Activated CD4-positive, CD25-positive, alpha-beta regulatory T cell treated with anti-CD3 and anti-CD28 coated beads, Interleukin-2, amount 50 U/mL, for 24 hours (primary cell): ENCODE results near the gene CCNE1.
A peak's percentile ranks its signal among the peaks of the same experiment; 100 is the strongest.
"Not testable (repeated sequence)": the region's sequence is repeated elsewhere in the genome, so short reads cannot be mapped to it uniquely, and the experiment has no call there.

Experiments used
- ATAC-seq, 2 donors: fragments of 150-1000 bp; cut with Tn5 transposase; one replicate each; pipeline ENCODE4 v1.10.0; 2021; ENCODE audit warnings: mild to moderate bottlenecking in 1 of 2, moderate library complexity in 1 of 2

The CCNE1 gene

DNA sequence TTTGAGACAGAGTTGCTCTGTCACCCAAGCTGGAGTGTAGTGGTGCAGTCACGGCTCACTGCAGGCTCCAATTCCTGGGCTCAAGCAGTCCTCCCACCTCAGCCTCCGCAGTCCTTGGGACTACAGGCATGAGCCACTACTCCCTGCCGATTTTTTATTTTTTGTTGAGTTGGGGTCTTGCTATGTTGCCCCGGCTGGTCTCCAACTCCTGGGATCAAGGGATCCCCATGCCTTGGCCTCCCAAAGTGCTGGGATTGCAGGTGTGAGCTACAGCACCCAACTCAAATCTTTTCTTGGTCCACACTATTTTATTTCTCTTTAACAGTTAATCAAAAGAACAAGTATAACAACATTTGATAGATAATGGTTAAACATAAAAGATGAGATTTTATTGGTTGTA lies 7.5 kb downstream of the CCNE1 start:
- ATAC-seq: no peak

DNA sequence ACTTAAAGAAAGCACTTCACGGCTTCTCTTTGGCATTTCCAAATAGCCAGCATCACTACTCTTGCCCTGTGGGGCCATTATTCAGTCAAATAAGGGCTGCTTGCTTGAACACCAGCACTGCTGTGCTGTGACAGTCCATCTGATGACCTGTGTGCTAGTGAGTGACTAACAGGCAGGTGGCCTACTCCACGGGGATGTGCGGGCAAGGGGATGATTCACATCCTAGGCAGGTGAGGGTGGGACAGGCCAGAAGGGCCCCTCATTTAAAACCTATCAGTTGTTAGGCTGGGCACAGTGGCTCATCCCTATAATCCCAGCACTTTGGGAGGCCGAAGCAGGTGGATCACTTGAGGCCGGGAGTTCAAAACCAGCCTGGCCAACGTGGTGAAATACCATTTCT lies 8.2 kb downstream of the CCNE1 start:
- no peak for ATAC-seq

DNA sequence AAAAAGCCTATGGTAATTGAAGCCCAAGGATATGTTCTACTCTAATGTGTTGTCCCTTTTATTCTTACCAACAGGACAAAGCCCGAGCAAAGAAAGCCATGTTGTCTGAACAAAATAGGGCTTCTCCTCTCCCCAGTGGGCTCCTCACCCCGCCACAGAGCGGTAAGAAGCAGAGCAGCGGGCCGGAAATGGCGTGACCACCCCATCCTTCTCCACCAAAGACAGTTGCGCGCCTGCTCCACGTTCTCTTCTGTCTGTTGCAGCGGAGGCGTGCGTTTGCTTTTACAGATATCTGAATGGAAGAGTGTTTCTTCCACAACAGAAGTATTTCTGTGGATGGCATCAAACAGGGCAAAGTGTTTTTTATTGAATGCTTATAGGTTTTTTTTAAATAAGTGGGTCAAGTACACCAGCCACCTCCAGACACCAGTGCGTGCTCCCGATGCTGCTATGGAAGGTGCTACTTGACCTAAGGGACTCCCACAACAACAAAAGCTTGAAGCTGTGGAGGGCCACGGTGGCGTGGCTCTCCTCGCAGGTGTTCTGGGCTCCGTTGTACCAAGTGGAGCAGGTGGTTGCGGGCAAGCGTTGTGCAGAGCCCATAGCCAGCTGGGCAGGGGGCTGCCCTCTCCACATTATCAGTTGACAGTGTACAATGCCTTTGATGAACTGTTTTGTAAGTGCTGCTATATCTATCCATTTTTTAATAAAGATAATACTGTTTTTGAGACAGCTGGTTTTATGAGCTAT lies 12.0 kb downstream of the CCNE1 start:
- no peak for ATAC-seq

- not testable (repeated sequence) for ATAC-seq
These were observed 13.5 kb downstream of the CCNE1 start for GRCh38 chr19:29825263-29825662.

GRCh38 chr19:29831041-29831548 lies 19.3 kb downstream of the CCNE1 start:
- peak; percentile 97 to 99 for ATAC-seq

GRCh38 chr19:29831686-29832085 lies 19.9 kb downstream of the CCNE1 start:
- peak in 1 of 2 donors; percentile 6 for ATAC-seq

- no peak for ATAC-seq
These were observed 21.0 kb downstream of the CCNE1 start for GRCh38 chr19:29832801-29833200.

- ATAC-seq: no peak
These were observed 21.9 kb downstream of the CCNE1 start for GRCh38 chr19:29833614-29834261.

- ATAC-seq: no peak
These were observed 23.4 kb downstream of the CCNE1 start for GRCh38 chr19:29834991-29835846.

DNA sequence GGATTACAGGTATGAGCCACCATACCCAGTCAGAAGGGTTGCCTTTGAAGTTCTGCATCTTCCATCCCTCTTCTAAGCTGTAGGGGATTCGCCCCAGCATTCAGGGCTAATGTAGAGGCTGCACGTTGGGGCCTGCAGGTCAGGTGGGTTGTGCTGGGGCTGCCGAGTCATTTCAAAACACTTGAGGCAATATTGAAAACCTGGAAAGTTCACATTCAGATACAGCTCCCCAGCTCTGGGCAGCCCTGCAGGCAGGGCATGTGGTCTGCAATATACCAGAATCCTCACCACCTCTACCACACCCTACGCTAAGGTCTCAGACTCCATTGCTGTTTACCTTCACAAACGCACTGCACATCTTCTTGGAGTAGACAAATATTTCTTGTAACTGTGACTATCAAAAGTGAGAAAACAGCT lies 24.6 kb downstream of the CCNE1 start:
- peak; percentile 21 for ATAC-seq

GRCh38 chr19:29837448-29837981 lies 25.7 kb downstream of the CCNE1 start:
- peak; percentile 94 to 97 for ATAC-seq

DNA sequence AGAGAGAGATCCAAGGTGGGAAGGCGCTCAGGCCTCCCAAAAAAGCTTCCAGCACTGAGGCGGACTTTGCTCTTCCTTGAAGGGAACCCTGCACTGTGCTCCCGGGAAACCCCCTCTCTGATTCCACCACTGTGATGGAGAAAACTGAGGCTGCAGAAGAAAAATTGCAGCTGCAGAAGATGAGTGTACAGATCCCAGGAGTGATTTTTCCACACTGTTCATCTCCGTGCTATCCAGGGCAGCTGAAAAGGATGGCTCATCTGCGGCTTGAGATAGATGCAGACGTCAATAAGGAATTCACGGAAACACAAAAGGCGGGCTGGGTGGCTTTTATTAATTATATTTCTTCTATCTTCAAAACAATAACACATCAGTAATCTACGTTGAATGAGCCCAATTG lies 26.2 kb downstream of the CCNE1 start:
- ATAC-seq: no peak

- no peak for ATAC-seq
These were observed 28.5 kb downstream of the CCNE1 start for GRCh38 chr19:29840066-29840950.

- ATAC-seq: no peak
These were observed 29.4 kb downstream of the CCNE1 start for GRCh38 chr19:29841209-29841558.

- ATAC-seq: no peak
These were observed 30.0 kb downstream of the CCNE1 start for GRCh38 chr19:29841559-29842367.

DNA sequence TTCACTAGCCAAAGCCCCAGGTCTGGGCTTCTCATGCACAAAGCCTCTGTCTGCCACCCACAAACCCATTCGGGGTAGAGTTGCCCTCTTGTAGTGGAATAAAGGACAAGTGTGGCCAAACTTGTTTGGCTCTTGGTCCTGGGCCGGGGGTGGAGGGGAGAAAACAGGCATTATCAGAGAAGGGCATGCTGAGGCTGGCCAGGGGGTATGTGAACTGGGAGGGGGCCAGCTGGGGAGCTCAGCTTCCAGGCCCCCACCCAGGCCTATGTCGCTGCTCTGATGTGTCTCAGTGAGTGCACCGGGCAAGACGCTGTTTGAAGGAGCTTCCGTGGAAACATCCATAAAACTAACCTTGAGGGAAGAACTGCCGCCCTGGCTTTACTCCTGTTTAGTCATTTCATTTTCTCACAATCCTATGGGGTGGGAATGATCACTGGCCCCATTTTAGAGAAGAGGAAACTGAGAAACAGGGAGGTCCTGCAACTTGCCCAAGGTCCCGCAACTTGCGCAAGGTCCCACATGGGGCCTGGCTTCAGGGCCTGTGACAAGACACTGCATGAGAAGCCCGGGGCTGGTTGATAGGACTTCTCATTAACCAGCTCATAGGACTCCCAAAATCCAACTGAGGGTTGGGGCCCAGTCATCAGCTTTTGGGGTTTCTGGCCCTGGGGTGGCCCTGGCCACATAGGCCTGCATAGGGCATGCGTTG lies 30.8 kb downstream of the CCNE1 start:
- ATAC-seq: no peak

DNA sequence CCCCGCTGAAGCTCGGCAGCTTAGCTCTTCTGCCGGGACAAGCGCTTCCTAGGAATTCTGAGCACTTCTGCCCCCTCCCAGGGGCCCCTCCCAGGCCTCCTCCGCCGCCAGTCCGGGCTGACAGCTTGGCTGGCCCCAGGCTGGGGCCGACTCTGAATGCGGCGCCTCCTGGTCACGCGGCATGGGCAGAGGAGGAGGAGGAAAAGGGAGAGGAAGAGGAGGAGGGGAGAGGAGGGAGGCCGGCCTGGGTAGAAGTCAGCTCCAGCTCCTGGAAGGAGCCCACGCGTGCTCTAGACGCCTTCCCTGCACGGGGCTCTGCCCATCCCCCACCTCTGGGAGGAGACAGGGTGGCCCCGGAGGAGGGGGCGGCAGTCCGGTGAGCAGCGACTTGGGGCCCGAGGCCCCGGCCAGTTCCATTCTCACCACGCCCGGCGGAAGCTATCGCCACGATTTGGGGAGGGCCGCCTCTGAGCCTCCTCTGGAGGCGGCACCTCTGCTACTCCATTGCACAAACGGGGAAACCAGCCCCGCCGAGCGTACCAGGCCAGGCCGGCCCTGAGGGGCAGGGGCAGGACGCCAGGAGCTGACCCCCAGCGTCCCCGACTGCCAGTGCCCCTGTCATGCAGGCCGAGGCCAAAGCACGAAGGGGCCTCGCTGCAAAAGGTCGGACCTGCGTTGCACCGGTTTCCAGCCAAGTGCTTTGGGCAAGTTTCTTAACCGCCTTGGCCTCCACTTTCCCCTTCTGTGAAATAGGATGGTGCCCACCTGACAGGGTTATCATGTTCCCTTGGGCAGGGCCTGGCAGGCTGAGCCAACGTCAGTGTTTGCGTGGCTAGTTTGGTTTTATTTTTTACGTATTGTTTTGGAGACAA lies 31.6 kb downstream of the CCNE1 start:
- no peak for ATAC-seq

GRCh38 chr19:29844891-29845573 lies 33.2 kb downstream of the CCNE1 start:
- ATAC-seq: peak; percentile 79 to 82
